ENCODE data around the gene FEM1C. TPM values are rescaled to one million over a fixed set of nuclear protein-coding genes. Genes with fewer than 3 reads are reported as not detected.
"Not testable (repeated sequence)": the region's sequence is repeated elsewhere in the genome, so short reads cannot be mapped to it uniquely, and the experiment has no call there.

FEM1C gene
- total RNA-seq, 4 donors from 2014 or later, result 18.9 to 39.4 (median 33.7) TPM

- TF ChIP-seq POLR2A (IDR thresholded peaks at IDR 0.05) (no peak), CTCF (IDR thresholded peaks at IDR 0.05 in 4 of 5, conservative IDR thresholded peaks at IDR 0.05 in 1 of 5) (no peak)
- no peaks in the 10 kb centered on the region for H3K36me3 ChIP-seq
- intact Hi-C loops (cut with DNase I; ENCODE audit: low total_unique reads), result no loop called here
- H3K9me3 ChIP-seq, result no peaks in the 10 kb centered on the region
- no peak overlapping the region for H3K27ac ChIP-seq
- no peak for ATAC-seq
- in situ Hi-C loops (cut with MboI; ENCODE audit: low sequenced_read_pairs in 4 of 4), result no loop called here
- no peak overlapping the region for H3K4me3 ChIP-seq
- H3K27me3 ChIP-seq, result no peaks in the 10 kb centered on the region
- H3K4me1 ChIP-seq, result peaks cover 4 to 7% of the 10 kb centered on the region in 2 donors
- DNase-seq, result no peak
Observed at GRCh38 chr5:115480900-115481299, 63.7 kb downstream of the FEM1C start.

GRCh38 chr5:115480271-115480670 is 64.3 kb downstream of the FEM1C start:
- ATAC-seq (peak in 1 of 2 donors; percentile 25), DNase-seq (no peak)
- Histone ChIP-seq H3K9me3 (no peaks in the 10 kb centered on the region), H3K4me1 (peaks cover 4 to 7% of the 10 kb centered on the region in 2 donors), H3K27ac (no peak overlapping the region), H3K36me3 (no peaks in the 10 kb centered on the region), H3K4me3 (no peak overlapping the region), H3K27me3 (no peaks in the 10 kb centered on the region)
- TF ChIP-seq POLR2A (IDR thresholded peaks at IDR 0.05) (no peak), CTCF (IDR thresholded peaks at IDR 0.05 in 4 of 5, conservative IDR thresholded peaks at IDR 0.05 in 1 of 5) (no peak)
- in situ Hi-C loops (cut with MboI; ENCODE audit: low sequenced_read_pairs in 4 of 4), result no loop called here
- intact Hi-C loops (cut with DNase I; ENCODE audit: low total_unique reads), result no loop called here

- intact Hi-C loops (cut with DNase I; ENCODE audit: low total_unique reads); H3K4me3 ChIP-seq; H3K36me3 ChIP-seq; in situ Hi-C loops (cut with MboI; ENCODE audit: low sequenced_read_pairs in 4 of 4); ATAC-seq; H3K27ac ChIP-seq; H3K9me3 ChIP-seq; H3K4me1 ChIP-seq; H3K27me3 ChIP-seq; DNase-seq: not testable (repeated sequence)
Observed at GRCh38 chr5:115479166-115479873, 65.3 kb downstream of the FEM1C start.

- no peak overlapping the region for H3K4me3 ChIP-seq
- no peaks in the 10 kb centered on the region for H3K9me3 ChIP-seq
- intact Hi-C loops (cut with DNase I; ENCODE audit: low total_unique reads) (no loop called here), in situ Hi-C loops (cut with MboI; ENCODE audit: low sequenced_read_pairs in 4 of 4) (no loop called here)
- H3K4me1 ChIP-seq, result peaks cover 4 to 8% of the 10 kb centered on the region in 2 donors
- ATAC-seq (no peak), DNase-seq (no peak)
- no peaks in the 10 kb centered on the region for H3K36me3 ChIP-seq
- no peak overlapping the region for H3K27ac ChIP-seq
- no peaks in the 10 kb centered on the region for H3K27me3 ChIP-seq
- no peak for TF ChIP-seq CTCF (IDR thresholded peaks at IDR 0.05 in 4 of 5, conservative IDR thresholded peaks at IDR 0.05 in 1 of 5)
- no peak for TF ChIP-seq POLR2A (IDR thresholded peaks at IDR 0.05)
Observed at GRCh38 chr5:115478281-115478680, 66.3 kb downstream of the FEM1C start.

- in situ Hi-C loops (cut with MboI; ENCODE audit: low sequenced_read_pairs in 4 of 4), result no loop called here
- Histone ChIP-seq H3K4me1 (peaks cover 11 to 15% of the 10 kb centered on the region in 2 donors), H3K4me3 (no peak overlapping the region), H3K27me3 (no peaks in the 10 kb centered on the region), H3K9me3 (no peaks in the 10 kb centered on the region), H3K36me3 (no peaks in the 10 kb centered on the region), H3K27ac (peak overlapping the region in 3 of 4 donors; percentile 32 to 57 (median 47))
- DNase-seq (no peak), ATAC-seq (peak in 1 of 2 donors; percentile 42)
- intact Hi-C loops (cut with DNase I; ENCODE audit: low total_unique reads), result no loop called here
- TF ChIP-seq CTCF (IDR thresholded peaks at IDR 0.05 in 4 of 5, conservative IDR thresholded peaks at IDR 0.05 in 1 of 5) (no peak), POLR2A (IDR thresholded peaks at IDR 0.05) (no peak)
Observed at GRCh38 chr5:115477581-115477980, 67.0 kb downstream of the FEM1C start.
